HepG2 (cell line): ENCODE measurements around the gene SSR2. TPM values are rescaled to one million over a fixed set of nuclear protein-coding genes. Genes with fewer than 3 reads are reported as not detected.

Source experiments
- ATAC-seq: fragments of 200-7000 bp; cut with Tn5 transposase; 3 replicates; pipeline ENCODE4 v1.9.1; 2020; ENCODE audit warnings: mild to moderate bottlenecking, moderate library complexity
- BruUV-seq: library from RNA; stranded (reverse); fragments of 400-500 nt; replicated peaks from 2 replicates; lab custom pipeline; 2021; lab: Mats Ljungman, UMichigan
- CTCF ChIA-PET: fragments of 300-600 bp; formaldehyde crosslinking; extraction: SDS; loops from one replicate; lab custom pipeline; 2021; ENCODE audit warnings: low total read pairs, inconsistent platforms, low intra/inter-chr PET ratio; lab: Yijun Ruan, JAX
- POLR2A ChIA-PET: fragments of 350-600 bp; sonication (Branson Sonifier 250); formaldehyde crosslinking; loops from one replicate; lab custom pipeline; 2020; ENCODE audit warnings: antibody characterized with exemption, inconsistent platforms; lab: Yijun Ruan, JAX
- DNase-seq: peaks from one replicate; pipeline ENCODE4 v3.0.0-alpha.2; 2015; ENCODE audit warnings: low spot score
- FAIRE-seq: peaks from 3 replicates; lab custom pipeline; 2011; peaks lifted over from hg19 to GRCh38; lab: Jason Lieb, UNC
- H2AFZ ChIP-seq: one replicate; pipeline ENCODE4 v1.6.1; 2011; ENCODE audit warnings: low read length, inconsistent platforms
- H3K27ac ChIP-seq: fragments of 300-600 bp; 3 replicates; pipeline ENCODE4 v1.8.0; 2011; ENCODE audit warnings: mixed run types, mild to moderate bottlenecking, mixed read lengths, low read length, inconsistent platforms; ENCODE audit not compliant: insufficient read depth; ENCODE audit errors: extremely low read length
- H3K27me3 ChIP-seq, 2 experiments: fragments of 200-600 bp in 1 of 2; 2 replicates in 1 of 2; 3 replicates in 1 of 2; pipeline versions ENCODE4 v1.6.0 to v1.8.0; 2011; ENCODE audit warnings: low read length in 2 of 2, mild to moderate bottlenecking in 2 of 2, moderate library complexity in 2 of 2, inconsistent platforms in 1 of 2; ENCODE audit not compliant: insufficient read depth in 2 of 2, control insufficient read depth in 1 of 2
- H3K36me3 ChIP-seq, 2 experiments: fragments of 200-600 bp in 1 of 2; replicated peaks in 1 of 2; 2 replicates in 1 of 2; 3 replicates in 1 of 2; pipeline versions ENCODE4 v1.5.1 to v1.8.0; 2011; ENCODE audit warnings: low read length in 2 of 2, inconsistent platforms in 1 of 2; ENCODE audit not compliant: insufficient read depth in 2 of 2, control insufficient read depth in 1 of 2
- H3K4me1 ChIP-seq: 2 replicates; pipeline ENCODE4 v1.5.1; 2012; ENCODE audit warnings: low read length, inconsistent platforms; ENCODE audit not compliant: insufficient read depth
- H3K4me2 ChIP-seq: 2 replicates; pipeline ENCODE4 v1.6.0; 2011; ENCODE audit warnings: low read depth, low read length, inconsistent platforms
- H3K4me3 ChIP-seq, 3 experiments: fragments of 200-600 bp in 1 of 3; sonication (generic), shearing (Covaris generic) in 1 of 3; replicated peaks in 1 of 3; 2 replicates each; pipeline ENCODE4 v1.5.1; 2011 to 2016; ENCODE audit warnings: low read length in 3 of 3, inconsistent platforms in 2 of 3, low read depth in 2 of 3, mild to moderate bottlenecking in 2 of 3, control low read depth in 1 of 3, mixed read lengths in 1 of 3; ENCODE audit not compliant: insufficient read depth in 1 of 3
- H3K79me2 ChIP-seq: one replicate; pipeline ENCODE4 v1.6.1; 2011; ENCODE audit warnings: low read length, inconsistent platforms; ENCODE audit not compliant: insufficient read depth
- H3K9ac ChIP-seq: 2 replicates; pipeline ENCODE4 v1.6.0; 2011; ENCODE audit warnings: mild to moderate bottlenecking, low read depth, low read length, inconsistent platforms; ENCODE audit not compliant: insufficient read depth
- H3K9me3 ChIP-seq: 2 replicates; pipeline ENCODE4 v1.5.1; 2012; ENCODE audit warnings: mild to moderate bottlenecking, low read length
- H4K20me1 ChIP-seq: 2 replicates; pipeline ENCODE4 v1.6.0; 2011; ENCODE audit warnings: inconsistent platforms, mild to moderate bottlenecking, low read length, moderate library complexity; ENCODE audit not compliant: insufficient read depth
- ARNTL ChIP-seq: sonication (generic); formaldehyde crosslinking; IDR thresholded peaks from 2 replicates; pipeline ENCODE4 v1.4.0; 2020; ENCODE audit warnings: mild to moderate bottlenecking, missing genetic modification reagents
- BCLAF1 ChIP-seq: fragments of 450-650 bp; IDR thresholded peaks from 2 replicates; pipeline ENCODE4 v1.6.1; 2017; ENCODE audit warnings: mild to moderate bottlenecking
- GLI4 ChIP-seq: sonication (generic); formaldehyde crosslinking; IDR thresholded peaks from 2 replicates; pipeline ENCODE4 v1.5.1; 2020; ENCODE audit warnings: missing genetic modification reagents, mild to moderate bottlenecking, moderate library complexity, borderline replicate concordance
- GPN1 ChIP-seq: sonication (generic); formaldehyde crosslinking; IDR thresholded peaks from 2 replicates; pipeline ENCODE4 v1.5.1; 2020; ENCODE audit warnings: missing genetic modification reagents, borderline replicate concordance
- HCFC1 ChIP-seq: fragments of 150-350 bp; IDR thresholded peaks from 2 replicates; pipeline ENCODE4 v1.6.1; 2014; ENCODE audit warnings: low read depth, low read length
- HOXD1 ChIP-seq: sonication (generic); formaldehyde crosslinking; IDR thresholded peaks from 2 replicates; pipeline ENCODE4 v1.5.0; 2020; ENCODE audit warnings: missing genetic modification reagents
- PCBP1 ChIP-seq: fragments of 200-400 bp; formaldehyde crosslinking; IDR thresholded peaks from 2 replicates; pipeline ENCODE4 v1.6.1; 2017; ENCODE audit warnings: mild to moderate bottlenecking, low read depth, low read length, borderline replicate concordance
- TAF1 ChIP-seq: sonication (generic); formaldehyde crosslinking; IDR thresholded peaks from 2 replicates; pipeline ENCODE4 v1.4.0; 2020; ENCODE audit warnings: missing genetic modification reagents
- ZFP82 ChIP-seq: sonication (generic); formaldehyde crosslinking; IDR thresholded peaks from 2 replicates; pipeline ENCODE4 v1.5.1; 2020; ENCODE audit warnings: mild to moderate bottlenecking, missing genetic modification reagents, borderline replicate concordance
- ZKSCAN1 ChIP-seq: fragments of 150-350 bp; IDR thresholded peaks from 2 replicates; pipeline ENCODE4 v1.6.1; 2014; ENCODE audit warnings: low read length
- ZSCAN12 ChIP-seq: sonication (generic); formaldehyde crosslinking; IDR thresholded peaks from 2 replicates; pipeline ENCODE4 v1.9.0; 2021; ENCODE audit warnings: mild to moderate bottlenecking, missing genetic modification reagents
- WGBS: methylation state at CpG from one replicate; pipeline ENCODE4 v1.1.6; 2017; ENCODE audit warnings: low lambda C conversion rate; 5-methylcytosine and 5-hydroxymethylcytosine counted together
- in situ Hi-C: cut with HindIII; loops from 2 replicates; pipeline ENCODE4 v1.10.0; 2017; ENCODE audit warnings: low pct_unique_long_range_greater_than_20kb; ENCODE audit not compliant: extremely low pct_ligation_motif_present
- intact Hi-C: fragments of 100-400 bp; cut with micrococcal nuclease; formaldehyde crosslinking; loops from one replicate; pipeline ENCODE4 v1.10.0; 2022; ENCODE audit not compliant: unreplicated experiment
- polyA plus RNA-seq, 8 experiments: library from polyadenylated mRNA; depleted of rRNA in 3 of 8; stranded (reverse) in 7 of 8; unstranded in 1 of 8; fragments of >200 nt; fragmentation: Illumina TruSeq in 4 of 8; extraction: Trizol in 4 of 8; gene quantifications; 2 replicates each; pipeline versions ENCODE4 v1.2.1 to v1.2.3, GENCODE V29; 2011 to 2016; ENCODE audit warnings: low read depth in 4 of 8, missing spikeins in 1 of 8, mixed read lengths in 1 of 8; ENCODE audit not compliant: insufficient read depth in 1 of 8
- total RNA-seq, 5 experiments: library from RNA; depleted of rRNA; stranded (reverse); fragments of >200 nt; fragmentation: Illumina TruSeq; extraction: Trizol; gene quantifications; 2 replicates each; pipeline ENCODE4 v1.2.3, GENCODE V29; 2016; ENCODE audit warnings: low read depth in 1 of 5
- TF ChIP-seq, protein P1 (sequence below): IDR thresholded peaks from 2 replicates; pipeline ENCODE4 v1.6.1; 2016; ENCODE audit warnings: low read depth, borderline replicate concordance

SSR2 gene
- total and polyA plus RNA-seq, 2 of the 13 experiments (the other 11 are each of a cell fraction or from before 2014, with no cell fraction given) = 284 to 461 TPM

- POLR2A ChIA-PET = interaction anchor here (2.7 kb wide), 1 partner anchor 55 kb away, joined by 14 read pairs; no protein-coding TSS in a partner anchor
Observed at GRCh38 chr1:155999964-156000363, 20.8 kb downstream of the SSR2 start.

DNA sequence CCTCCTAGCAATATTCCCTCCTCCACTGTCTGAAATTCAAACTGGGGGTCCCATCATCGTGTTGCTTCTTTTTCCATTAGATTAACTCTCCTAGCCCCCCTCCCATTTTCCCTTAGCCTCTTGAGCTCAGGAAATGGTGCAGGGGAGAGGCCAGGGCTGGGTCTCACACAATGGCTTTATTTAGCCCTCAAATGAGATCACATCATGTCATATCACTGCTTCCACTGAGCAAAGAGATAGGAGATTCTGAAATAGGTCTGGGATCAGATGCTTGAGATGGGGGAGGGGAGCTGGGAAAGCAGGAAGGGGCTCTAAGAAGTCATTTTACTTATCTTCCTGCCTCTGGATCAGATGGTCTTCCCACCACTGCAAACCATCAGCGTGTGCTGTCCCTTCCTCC is 24.6 kb downstream of the SSR2 start:
- no peaks in the 10 kb centered on the region for H3K79me2 ChIP-seq
- no peak overlapping the region for H3K4me2 ChIP-seq
- 36% methylated on average over 2 of the region's 2 CpGs for WGBS
- no peaks in the 10 kb centered on the region for H3K36me3 ChIP-seq
- DNase-seq (no peak), ATAC-seq (no peak), FAIRE-seq (no peak)
- no TSS peak for BruUV-seq
- H3K4me3 ChIP-seq = no peak overlapping the region
- intact Hi-C loops (no loop called here), in situ Hi-C loops (no loop called here)
- no peaks in the 10 kb centered on the region for H3K27me3 ChIP-seq
- no peak overlapping the region for H3K27ac ChIP-seq
- ChIA-PET POLR2A (no interaction called here), CTCF (no interaction called here)
- H2AFZ ChIP-seq = no peak overlapping the region
- no peaks in the 10 kb centered on the region for H3K9me3 ChIP-seq
- H3K9ac ChIP-seq = no peak overlapping the region
- peaks cover 56% of the 10 kb centered on the region for H3K4me1 ChIP-seq
- TF ChIP-seq BCLAF1 (no peak), PCBP1 (no peak), ZKSCAN1 (no peak), ZSCAN12 (CRISPR knock-in tag) (no peak)
- H4K20me1 ChIP-seq = no peaks in the 10 kb centered on the region

More at GRCh38 chr1:155999964-156000363, 20.8 kb downstream of the SSR2 start:
- no peak overlapping the region for H3K9ac ChIP-seq
- CTCF ChIA-PET = interaction anchor here (0.6 kb wide), 1 partner anchor 230 kb away, joined by 3 read pairs; no protein-coding TSS in a partner anchor
- intact Hi-C loops = loop anchor here (10.0 kb wide), 1 partner anchor 65 kb away; the partner anchor contains the start of gene RAB25
- no peaks in the 10 kb centered on the region for H4K20me1 ChIP-seq
- no peaks in the 10 kb centered on the region for H3K27me3 ChIP-seq
- H3K27ac ChIP-seq = no peak overlapping the region
- H3K4me2 ChIP-seq = no peak overlapping the region
- TF ChIP-seq ARNTL (CRISPR knock-in tag) (no peak), ZFP82 (no peak), GLI4 (CRISPR knock-in tag) (no peak), HOXD1 (no peak), TAF1 (CRISPR knock-in tag) (no peak), GPN1 (CRISPR knock-in tag) (no peak), HCFC1 (no peak)
- TF ChIP-seq, protein P1, sequence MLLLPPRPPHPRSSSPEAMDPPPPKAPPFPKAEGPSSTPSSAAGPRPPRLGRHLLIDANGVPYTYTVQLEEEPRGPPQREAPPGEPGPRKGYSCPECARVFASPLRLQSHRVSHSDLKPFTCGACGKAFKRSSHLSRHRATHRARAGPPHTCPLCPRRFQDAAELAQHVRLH = no peak
- ATAC-seq = no peak
- no TSS peak for BruUV-seq
- no peak for FAIRE-seq
- WGBS = 89% methylated on average over 1 of the region's 1 CpG
- H2AFZ ChIP-seq = no peak overlapping the region
- H3K4me1 ChIP-seq = peaks cover 60% of the 10 kb centered on the region
- H3K36me3 ChIP-seq = no peaks in the 10 kb centered on the region
- H3K9me3 ChIP-seq = no peaks in the 10 kb centered on the region
- in situ Hi-C loops = no loop called here
- H3K4me3 ChIP-seq = no peak overlapping the region
- H3K79me2 ChIP-seq = no peaks in the 10 kb centered on the region
- DNase-seq = no peak
